Pancreas (tissue), 10 donors: ENCODE results near the gene PIK3IP1. TPM values are rescaled to one million over a fixed set of nuclear protein-coding genes. Genes with fewer than 3 reads are reported as not detected.

Experiments used
- ATAC-seq, 4 donors: fragments of 200-7000 bp; cut with Tn5 transposase; one replicate each; pipeline versions ENCODE4 v1.8.0 to v1.9.1; 2020; ENCODE audit warnings: mild to moderate bottlenecking in 4 of 4, moderate library complexity in 4 of 4
- DNase-seq, 6 donors: peaks; one replicate each; pipeline ENCODE4 v3.0.0-alpha.2; 2020
- FAIRE-seq: peaks from 2 replicates; lab custom pipeline; 2012; peaks lifted over from hg19 to GRCh38; lab: Jason Lieb, UNC
- H3K27ac ChIP-seq, 4 donors: fragments of 200-600 bp; sonication (generic); 1 replicate in 3 of 4; 2 replicates in 1 of 4; pipeline versions ENCODE4 v1.5.0 to v1.8.0; 2020
- H3K27me3 ChIP-seq, 4 donors: fragments of 200-600 bp; one replicate each; pipeline ENCODE4 v1.8.0; 2021
- H3K36me3 ChIP-seq, 3 donors: fragments of 200-600 bp; sonication (generic) in 1 of 3; one replicate each; pipeline versions ENCODE4 v1.5.0 to v1.8.0; 2020 to 2021
- H3K4me1 ChIP-seq, 3 donors: fragments of 200-600 bp; one replicate each; pipeline ENCODE4 v1.8.0; 2021
- H3K4me3 ChIP-seq, 4 donors: fragments of 200-600 bp; sonication (generic) in 2 of 4; one replicate each; pipeline versions ENCODE4 v1.5.0 to v1.8.0; 2020 to 2021
- H3K9me3 ChIP-seq, 4 donors: fragments of 200-600 bp; one replicate each; pipeline ENCODE4 v1.8.0; 2021
- CTCF ChIP-seq, 4 donors: fragments of 200-600 bp; sonication (generic) in 3 of 4; IDR thresholded peaks; one replicate each; pipeline versions ENCODE4 v1.5.0 to v1.8.0; 2021; ENCODE audit warnings: antibody characterized with exemption in 4 of 4
- whole genome bisulfite sequencing, 2 donors: extraction: QIAGEN DNeasy Blood & Tissue Kit; methylation state at CpG; one replicate each; pipeline ENCODE4 v1.1.7; 2013; 5-methylcytosine and 5-hydroxymethylcytosine counted together
- intact Hi-C, 3 donors: fragments of 100-400 bp; cut with DNase I; formaldehyde crosslinking; loops; one replicate each; pipeline versions ENCODE4 v1.11.1 to v1.14.2; 2022
- polyA plus RNA-seq, 2 donors: library from polyadenylated mRNA; stranded (reverse); fragments of 200-250 nt; gene quantifications; one replicate each; pipeline ENCODE4 v1.2.3, GENCODE V29; 2013
- total RNA-seq, 6 donors: library from RNA; stranded (reverse); fragmentation: NEBNext Ultra II Directional in 4 of 6; extraction: Animal tissue kit (Norgen Biotek cat#: 25700) in 4 of 6; gene quantifications; one replicate each; pipeline versions ENCODE4 v1.2.1 to v1.2.4, GENCODE V29; 2021 to 2023
- donor health status: healthy with polysubstance abuse.
- donor health status: DM: no; HTN: no; CAD: no; lungs with moderate emphysema.
- donor health status: DM: no; HTN: no; CAD: no.
- donor health status: control.
- donor health status: control.
- donor health status: Bipolar disorder and iron deficiency.
- donor health status: DM: yes; HTN: yes; CAD: no.
- donor health status: DM: no; HTN: no; CAD: no.
- donor health status: DM: no; HTN: no; CAD: no.
- donor health status: DM: yes; HTN: yes; CAD: no.

PIK3IP1 gene
- total and polyA plus RNA-seq, 8 donors: 2.4 to 24.5 (median 5.7) TPM

GRCh38 chr22:31268281-31268680 is 24.0 kb downstream of the PIK3IP1 start:
- no peaks in the 10 kb centered on the region for H3K4me1 ChIP-seq
- no peak for FAIRE-seq
- H3K36me3 ChIP-seq: peaks cover 7 to 53% (median 11%) of the 10 kb centered on the region in 3 donors
- no peak for ATAC-seq
- no peaks in the 10 kb centered on the region for H3K27me3 ChIP-seq
- no peak overlapping the region for H3K4me3 ChIP-seq
- 97 to 100% methylated on average over 2 of the region's 2 CpGs for WGBS, 2 donors
- TF ChIP-seq CTCF (IDR thresholded peaks at IDR 0.05): no peak
- H3K27ac ChIP-seq: no peak overlapping the region
- no peak for DNase-seq
- intact Hi-C loops: no loop called here
- H3K9me3 ChIP-seq: no peaks in the 10 kb centered on the region

GRCh38 chr22:31263896-31264640 is 28.2 kb downstream of the PIK3IP1 start:
- intact Hi-C loops: no loop called here
- H3K36me3 ChIP-seq: peaks cover 11 to 56% (median 12%) of the 10 kb centered on the region in 3 donors
- FAIRE-seq (no peak), DNase-seq (peak in 1 of 6 donors; percentile 12), ATAC-seq (no peak)
- no peaks in the 10 kb centered on the region for H3K9me3 ChIP-seq
- no peak for TF ChIP-seq CTCF (IDR thresholded peaks at IDR 0.05)
- H3K27me3 ChIP-seq: no peaks in the 10 kb centered on the region
- H3K4me1 ChIP-seq: peaks cover 0 to 9% (median 0%) of the 10 kb centered on the region in 3 donors
- H3K27ac ChIP-seq: no peak overlapping the region
- 88 to 92% methylated on average over 6 of the region's 6 CpGs for WGBS, 2 donors
- no peak overlapping the region for H3K4me3 ChIP-seq

GRCh38 chr22:31262312-31263133 is 29.8 kb downstream of the PIK3IP1 start:
- TF ChIP-seq CTCF (IDR thresholded peaks at IDR 0.05): no peak

GRCh38 chr22:31260474-31260856 is 31.8 kb downstream of the PIK3IP1 start:
- WGBS, 2 donors: 46 to 48% methylated on average over 3 of the region's 3 CpGs
- peaks cover under 1 to 34% (median 5%) of the 10 kb centered on the region in 3 donors for H3K36me3 ChIP-seq
- H3K4me3 ChIP-seq: no peak overlapping the region
- no peaks in the 10 kb centered on the region for H3K9me3 ChIP-seq
- no peak for DNase-seq
- FAIRE-seq: no peak
- no peak for TF ChIP-seq CTCF (IDR thresholded peaks at IDR 0.05)
- no peak overlapping the region for H3K27ac ChIP-seq
- peaks cover 0 to 11% (median 0%) of the 10 kb centered on the region in 3 donors for H3K4me1 ChIP-seq
- ATAC-seq: peak in 3 of 4 donors; percentile 32 to 57 (median 48)
- intact Hi-C loops: no loop called here
- H3K27me3 ChIP-seq: no peaks in the 10 kb centered on the region

More at GRCh38 chr22:31262312-31263133, 29.8 kb downstream of the PIK3IP1 start:
- no peak overlapping the region for H3K27ac ChIP-seq
- WGBS, 2 donors: 90 to 92% methylated on average over 13 of the region's 13 CpGs
- peaks cover 5 to 52% (median 8%) of the 10 kb centered on the region in 3 donors for H3K36me3 ChIP-seq
- FAIRE-seq: no peak
- no peaks in the 10 kb centered on the region for H3K27me3 ChIP-seq
- H3K4me3 ChIP-seq: no peak overlapping the region
- ATAC-seq: peak in 1 of 4 donors; percentile 20
- peak in 1 of 6 donors; percentile 47 for DNase-seq
- intact Hi-C loops: no loop called here
- H3K4me1 ChIP-seq: peaks cover 0 to 9% (median 0%) of the 10 kb centered on the region in 3 donors
- H3K9me3 ChIP-seq: no peaks in the 10 kb centered on the region
